Measurements from ENCODE around the gene LRRC36. TPM values are rescaled to one million over a fixed set of nuclear protein-coding genes. Genes with fewer than 3 reads are reported as not detected.

The LRRC36 gene
- total and polyA plus RNA-seq, 2 of the 13 experiments (the other 11 are each of a cell fraction or from before 2014, with no cell fraction given), result 0.12 to 0.15 TPM

- TF ChIP-seq GLI4 (CRISPR knock-in tag; IDR thresholded peaks at IDR 0.05; ENCODE audit: borderline replicate concordance), result peak; percentile 56; the same call in 1 of the 2 replicates
- TF ChIP-seq RAD51 (IDR thresholded peaks at IDR 0.05; ENCODE audit: borderline replicate concordance), result no peak
- no peak for TF ChIP-seq ZNF724P (CRISPR knock-in tag; IDR thresholded peaks at IDR 0.05; ENCODE audit: borderline replicate concordance)
- no peak for TF ChIP-seq ZIK1 (CRISPR knock-in tag; IDR thresholded peaks at IDR 0.05; ENCODE audit: borderline replicate concordance, low read depth)
- 0 out of 2 replicates have a peak, but pooled peaks have one; percentile 51 for TF ChIP-seq SATB2 (CRISPR knock-in tag; IDR thresholded peaks at IDR 0.05)
- no peak for TF ChIP-seq FOSL2 (CRISPR knock-in tag; IDR thresholded peaks at IDR 0.05)
- TF ChIP-seq NR2F2 (IDR thresholded peaks at IDR 0.05; ENCODE audit: borderline replicate concordance, low read depth), result peak; percentile 55; the same call in 1 of the 2 replicates
- no peak for TF ChIP-seq ZNF660 (CRISPR knock-in tag; IDR thresholded peaks at IDR 0.05; ENCODE audit: borderline replicate concordance, low read depth)
- no peak for TF ChIP-seq BCLAF1 (IDR thresholded peaks at IDR 0.05)
- TF ChIP-seq SPEN (CRISPR knock-in tag; IDR thresholded peaks at IDR 0.05; ENCODE audit: low read depth), result 0 out of 2 replicates have a peak, but pooled peaks have one; percentile 12
- TF ChIP-seq RARA (CRISPR knock-in tag; IDR thresholded peaks at IDR 0.05), result peak; percentile 44
- TF ChIP-seq ELF3 (CRISPR knock-in tag; IDR thresholded peaks at IDR 0.05), result 0 out of 2 replicates have a peak, but pooled peaks have one; percentile 25
- TF ChIP-seq TAF1 (CRISPR knock-in tag; IDR thresholded peaks at IDR 0.05), result no peak; the same call in 1 of the 2 replicates
- peak; percentile 33; the same call in 1 of the 2 replicates for TF ChIP-seq ZNF225 (CRISPR knock-in tag; IDR thresholded peaks at IDR 0.05)
- peak; percentile 64; the same call in 1 of the 2 replicates for TF ChIP-seq ZNF670 (CRISPR knock-in tag; IDR thresholded peaks at IDR 0.05; ENCODE audit: borderline replicate concordance)
- TF ChIP-seq ZNF768 (CRISPR knock-in tag; IDR thresholded peaks at IDR 0.05), result peak; percentile 34; the same call in 1 of the 2 replicates
- no peak for TF ChIP-seq TOPORS (CRISPR knock-in tag; IDR thresholded peaks at IDR 0.05)
- TF ChIP-seq HOXD1 (CRISPR knock-in tag; IDR thresholded peaks at IDR 0.05), result peak; percentile 82; the same call in 1 of the 2 replicates
- peak; percentile 16; the same call in 1 of the 2 replicates for TF ChIP-seq ZNF614 (CRISPR knock-in tag; IDR thresholded peaks at IDR 0.05; ENCODE audit: borderline replicate concordance)
- peak; percentile 44; the same call in 1 of the 2 replicates for TF ChIP-seq GATAD1 (CRISPR knock-in tag; IDR thresholded peaks at IDR 0.05)
- peak; percentile 81; the same call in 1 of the 2 replicates for TF ChIP-seq HNRNPL (IDR thresholded peaks at IDR 0.05; ENCODE audit: low read depth, low read length)
- TF ChIP-seq ZNF879 (CRISPR knock-in tag; IDR thresholded peaks at IDR 0.05), result 0 out of 2 replicates have a peak, but pooled peaks have one; percentile 66
- 0 out of 2 replicates have a peak, but pooled peaks have one; percentile 10 for TF ChIP-seq FOXO1 (CRISPR knock-in tag; IDR thresholded peaks at IDR 0.05)
- 0 out of 2 replicates have a peak, but pooled peaks have one; percentile 80 for TF ChIP-seq ZNF83 (CRISPR knock-in tag; IDR thresholded peaks at IDR 0.05; ENCODE audit: borderline replicate concordance)
- no peak for TF ChIP-seq CREB1 (IDR thresholded peaks at IDR 0.05)
- no peak for TF ChIP-seq CREB1 (CRISPR knock-in tag; IDR thresholded peaks at IDR 0.05)
- 0 out of 4 replicates have a peak, but pooled peaks of 1 of the 2 experiments have one; percentile 18 for TF ChIP-seq NR2F1 (CRISPR knock-in tag; IDR thresholded peaks at IDR 0.05)
- TF ChIP-seq SALL1 (CRISPR knock-in tag; IDR thresholded peaks at IDR 0.05), result peak; percentile 40; the same call in 1 of the 2 replicates
- no peak for TF ChIP-seq ZBTB34 (CRISPR knock-in tag; IDR thresholded peaks at IDR 0.05)
Measured at GRCh38 chr16:67278773-67279295, 47.8 kb upstream of the LRRC36 start (continued).
